Endothelial cell of umbilical vein (primary cell): ENCODE data around the gene HDLBP. TPM values are rescaled to one million over a fixed set of nuclear protein-coding genes. Genes with fewer than 3 reads are reported as not detected.

Experiments used
- BruUV-seq: library from RNA; stranded (reverse); fragments of 400-500 nt; replicated peaks from 2 replicates; lab custom pipeline; 2021; lab: Mats Ljungman, UMichigan
- CTCF ChIA-PET: fragments of 300-600, 350-600 bp; sonication (Branson Sonifier 250); formaldehyde crosslinking; loops from one replicate; lab custom pipeline; 2021; ENCODE audit warnings: antibody characterized with exemption, inconsistent platforms; lab: Charles Lee
- POLR2A ChIA-PET: fragments of 300-600, 350-600 bp; sonication (Branson Sonifier 250); formaldehyde crosslinking; loops from one replicate; lab custom pipeline; 2021; ENCODE audit warnings: antibody characterized with exemption, inconsistent platforms; lab: Charles Lee
- DNase-seq: peaks from one replicate; pipeline ENCODE4 v3.0.0-alpha.2; 2011; ENCODE audit warnings: low read depth, low spot score
- FAIRE-seq: peaks from 2 replicates; lab custom pipeline; 2011; peaks lifted over from hg19 to GRCh38; lab: Jason Lieb, UNC
- H2AFZ ChIP-seq: 2 replicates; pipeline ENCODE4 v1.6.0; 2012; ENCODE audit warnings: low read depth, low read length, control low read depth, inconsistent platforms
- H3K27ac ChIP-seq: 2 replicates; pipeline ENCODE4 v1.5.1; 2011; ENCODE audit warnings: low read depth, mild to moderate bottlenecking, control low read depth, low read length, moderate library complexity; ENCODE audit not compliant: insufficient read depth
- H3K27me3 ChIP-seq, 2 experiments: 2 replicates each; pipeline versions ENCODE4 v1.6.0 to v1.6.1; 2011; ENCODE audit warnings: low read length in 2 of 2, mixed read lengths in 1 of 2; ENCODE audit not compliant: control insufficient read depth in 2 of 2, insufficient read depth in 2 of 2
- H3K36me3 ChIP-seq, 2 experiments: 2 replicates in 1 of 2; 3 replicates in 1 of 2; pipeline ENCODE4 v1.5.1; 2011; ENCODE audit warnings: low read length in 2 of 2, mild to moderate bottlenecking in 1 of 2, moderate library complexity in 1 of 2; ENCODE audit not compliant: control insufficient read depth in 2 of 2, insufficient read depth in 2 of 2; ENCODE audit errors: extremely low read depth in 1 of 2
- H3K4me1 ChIP-seq: 3 replicates; pipeline ENCODE4 v1.5.1; 2011; ENCODE audit warnings: mild to moderate bottlenecking, low read length; ENCODE audit not compliant: control insufficient read depth, insufficient read depth; ENCODE audit errors: extremely low read depth
- H3K4me2 ChIP-seq: 2 replicates; pipeline ENCODE4 v1.6.1; 2011; ENCODE audit warnings: low read length, control low read depth, mixed read lengths; ENCODE audit not compliant: insufficient read depth
- H3K4me3 ChIP-seq, 3 experiments: fragments of 200-600 bp in 1 of 3; sonication (generic), shearing (Covaris generic) in 1 of 3; replicated peaks in 1 of 3; 2 replicates each; pipeline ENCODE4 v1.5.1; 2011 to 2016; ENCODE audit warnings: control low read depth in 3 of 3, low read length in 3 of 3, mild to moderate bottlenecking in 2 of 3, inconsistent platforms in 1 of 3, low read depth in 1 of 3, moderate library complexity in 1 of 3; ENCODE audit not compliant: insufficient read depth in 1 of 3
- H3K79me2 ChIP-seq: 2 replicates; pipeline ENCODE4 v1.6.0; 2012; ENCODE audit warnings: low read length, inconsistent platforms; ENCODE audit not compliant: control insufficient read depth, insufficient read depth
- H3K9ac ChIP-seq: replicated peaks from 2 replicates; pipeline ENCODE3; 2011; ENCODE audit warnings: low read length, control low read depth; ENCODE audit not compliant: insufficient read depth; ENCODE audit errors: extremely low read depth
- H3K9me1 ChIP-seq: replicated peaks from 3 replicates; pipeline ENCODE4 v1.6.0; 2011; ENCODE audit warnings: mild to moderate bottlenecking, low read length; ENCODE audit not compliant: control insufficient read depth, insufficient read depth; ENCODE audit errors: extremely low read depth
- H3K9me3 ChIP-seq: replicated peaks from 2 replicates; pipeline ENCODE4 v1.5.1; 2012; ENCODE audit warnings: low read length, inconsistent platforms; ENCODE audit not compliant: control insufficient read depth, insufficient read depth
- H4K20me1 ChIP-seq: replicated peaks from 2 replicates; pipeline ENCODE3; 2011; ENCODE audit warnings: mild to moderate bottlenecking, low read length; ENCODE audit not compliant: control insufficient read depth, insufficient read depth; ENCODE audit errors: extremely low read depth
- CTCF ChIP-seq, 2 donors: IDR thresholded peaks; 1 replicate in 1 of 2; 2 replicates in 1 of 2; pipeline ENCODE4 v1.5.1; 2011; ENCODE audit warnings: low read length in 2 of 2, mild to moderate bottlenecking in 2 of 2, moderate library complexity in 2 of 2, control low read depth in 1 of 2, inconsistent platforms in 1 of 2, low read depth in 1 of 2; ENCODE audit not compliant: insufficient read depth in 1 of 2; ENCODE audit errors: extremely low read depth in 1 of 2
- EZH2 ChIP-seq: IDR thresholded peaks from 2 replicates; pipeline ENCODE4 v1.6.1; 2012; ENCODE audit warnings: borderline replicate concordance, low read depth, mild to moderate bottlenecking, moderate library complexity, low read length, inconsistent platforms; ENCODE audit not compliant: severe bottlenecking
- FOS ChIP-seq: IDR thresholded peaks from 2 replicates; pipeline ENCODE4 v1.6.1; 2011; ENCODE audit warnings: mild to moderate bottlenecking, low read length, moderate library complexity, borderline replicate concordance; ENCODE audit not compliant: insufficient read depth
- GATA2 ChIP-seq: IDR thresholded peaks from 2 replicates; pipeline ENCODE4 v1.7.0; 2011; ENCODE audit warnings: low read depth, mild to moderate bottlenecking, moderate library complexity, mixed read lengths, low read length; ENCODE audit not compliant: insufficient read length, insufficient read depth
- JUN ChIP-seq: IDR thresholded peaks from 2 replicates; pipeline ENCODE4 v1.6.1; 2011; ENCODE audit warnings: borderline replicate concordance, low read depth; ENCODE audit not compliant: insufficient read length, insufficient read depth
- MAX ChIP-seq: IDR thresholded peaks from 2 replicates; pipeline ENCODE4 v1.6.1; 2011; ENCODE audit not compliant: insufficient read depth, insufficient read length
- MYC ChIP-seq: IDR thresholded peaks from one replicate; pipeline ENCODE4 v1.6.1; 2011; ENCODE audit warnings: mild to moderate bottlenecking, low read depth, low read length
- POLR2A ChIP-seq: IDR thresholded peaks from 2 replicates; pipeline ENCODE4 v1.6.1; 2012; ENCODE audit warnings: low read depth, mild to moderate bottlenecking, control low read depth, low read length
- POLR2AphosphoS5 ChIP-seq: IDR thresholded peaks from 2 replicates; pipeline ENCODE4 v1.6.1; 2012; ENCODE audit warnings: low read depth, mild to moderate bottlenecking, control low read depth, low read length, moderate library complexity; ENCODE audit not compliant: insufficient read depth
- dilution Hi-C: fragments of 300-500 bp; cut with MboI; formaldehyde crosslinking; loops from one replicate; pipeline ENCODE4 v1.15.0; 2019; ENCODE audit warnings: low sequenced_read_pairs; ENCODE audit not compliant: extremely low pct_ligation_motif_present
- intact Hi-C: fragments of 100-400 bp; cut with micrococcal nuclease; formaldehyde crosslinking; loops from one replicate; pipeline ENCODE4 v1.10.0; 2022
- polyA plus RNA-seq, 4 experiments: library from polyadenylated mRNA; depleted of rRNA in 3 of 4; stranded (reverse) in 3 of 4; unstranded in 1 of 4; fragments of >200 nt; gene quantifications; 2 replicates each; pipeline versions ENCODE4 v1.2.1 to v1.2.3, GENCODE V29; 2011 to 2012; ENCODE audit warnings: missing spikeins in 1 of 4
- total RNA-seq: library from RNA; stranded (reverse); gene quantifications from 2 replicates; pipeline ENCODE4 v1.2.3, GENCODE V29; 2021

Gene HDLBP
- total and polyA plus RNA-seq, 2 donors (not counting 3 experiments of a cell fraction or from before 2014, with no cell fraction given): 379 to 569 TPM

GRCh38 chr2:241214209-241214608 is 101.3 kb downstream of the HDLBP start:
- Histone ChIP-seq H3K4me3 (no peak overlapping the region), H3K27me3 (no peaks in the 10 kb centered on the region), H3K9me3 (no peaks in the 10 kb centered on the region), H3K9me1 (no peaks in the 10 kb centered on the region), H3K4me1 (peaks cover 5% of the 10 kb centered on the region), H3K9ac (no peak overlapping the region), H3K79me2 (no peaks in the 10 kb centered on the region), H3K4me2 (no peak overlapping the region), H4K20me1 (no peaks in the 10 kb centered on the region), H3K36me3 (no peaks in the 10 kb centered on the region), H3K27ac (no peak overlapping the region), H2AFZ (no peak overlapping the region)
- DNase-seq (no peak), FAIRE-seq (no peak)
- intact Hi-C loops (loop anchor here (10.0 kb wide), 1 partner anchor 219 kb away; the partner anchor contains the start of gene SNED1), dilution Hi-C loops (no loop called here)
- POLR2A ChIA-PET: no interaction called here
- CTCF ChIA-PET: no interaction called here
- TF ChIP-seq JUN: no peak
- TF ChIP-seq FOS: no peak
- TF ChIP-seq MAX: no peak
- TF ChIP-seq POLR2A: no peak
- no peak for TF ChIP-seq POLR2AphosphoS5
- no peak for TF ChIP-seq MYC
- no peak for TF ChIP-seq GATA2
- TF ChIP-seq CTCF (IDR thresholded peaks at IDR 0.05; ENCODE audit: extremely low read depth in 1 of 2, insufficient read depth in 1 of 2, low read depth in 1 of 2, low read length in 2 of 2): no peak
- TF ChIP-seq EZH2: no peak
- BruUV-seq: no TSS peak
